Islet precursor cell (in vitro differentiated cells): ENCODE measurements around the gene MCM9.

Experiments used
- DNase-seq: peaks from one replicate; pipeline ENCODE4 v3.0.0-alpha.2; 2018

Gene MCM9

GRCh38 chr6:118860363-118860762, 74.6 kb downstream of the MCM9 start:
- DNase-seq, result no peak

GRCh38 chr6:118859517-118860064, 75.4 kb downstream of the MCM9 start:
- DNase-seq, result no peak

GRCh38 chr6:118856301-118856700, 78.7 kb downstream of the MCM9 start:
- DNase-seq, result no peak

DNA sequence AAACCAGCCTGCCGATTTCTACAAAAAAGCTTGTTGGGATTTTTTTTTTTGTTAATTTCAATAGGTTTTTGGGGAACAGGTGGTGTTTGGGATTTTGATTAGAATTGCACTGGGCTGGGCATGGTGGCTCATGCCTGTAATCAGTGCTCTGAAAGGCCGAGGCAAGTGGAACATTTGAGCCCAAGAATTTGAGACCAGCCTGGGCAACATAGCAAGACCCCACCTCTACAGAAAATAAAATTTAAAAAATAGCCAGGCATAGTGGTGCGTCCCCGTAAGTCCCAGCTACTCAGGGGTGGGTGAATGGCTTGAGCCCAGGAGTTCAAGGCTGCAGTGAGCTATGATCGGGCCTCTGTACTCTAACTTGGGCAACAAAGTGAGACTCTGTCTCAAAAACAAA, 81.6 kb downstream of the MCM9 start:
- no peak for DNase-seq

GRCh38 chr6:118844915-118845314, 90.0 kb downstream of the MCM9 start:
- no peak for DNase-seq

GRCh38 chr6:118843685-118844390, 91.1 kb downstream of the MCM9 start:
- no peak for DNase-seq

DNA sequence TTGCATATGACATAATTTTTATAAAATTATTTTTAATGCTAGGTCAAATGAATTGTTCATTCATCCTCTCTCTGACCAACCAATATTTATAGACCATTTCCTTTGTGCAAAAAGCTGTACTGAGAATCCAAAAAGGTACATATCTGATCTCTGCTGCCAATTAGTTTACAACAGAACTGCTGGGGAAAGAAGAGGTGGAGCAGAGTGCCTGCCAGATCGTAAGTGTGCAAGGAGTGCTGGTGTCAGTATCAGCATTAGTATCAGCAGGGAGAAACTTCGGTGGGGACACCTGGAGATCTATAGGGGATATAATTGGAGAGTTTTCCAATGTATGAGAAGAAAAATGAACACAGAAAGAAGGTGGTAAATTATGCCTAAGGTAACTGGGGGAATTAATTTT, 104.3 kb downstream of the MCM9 start:
- no peak for DNase-seq

DNA sequence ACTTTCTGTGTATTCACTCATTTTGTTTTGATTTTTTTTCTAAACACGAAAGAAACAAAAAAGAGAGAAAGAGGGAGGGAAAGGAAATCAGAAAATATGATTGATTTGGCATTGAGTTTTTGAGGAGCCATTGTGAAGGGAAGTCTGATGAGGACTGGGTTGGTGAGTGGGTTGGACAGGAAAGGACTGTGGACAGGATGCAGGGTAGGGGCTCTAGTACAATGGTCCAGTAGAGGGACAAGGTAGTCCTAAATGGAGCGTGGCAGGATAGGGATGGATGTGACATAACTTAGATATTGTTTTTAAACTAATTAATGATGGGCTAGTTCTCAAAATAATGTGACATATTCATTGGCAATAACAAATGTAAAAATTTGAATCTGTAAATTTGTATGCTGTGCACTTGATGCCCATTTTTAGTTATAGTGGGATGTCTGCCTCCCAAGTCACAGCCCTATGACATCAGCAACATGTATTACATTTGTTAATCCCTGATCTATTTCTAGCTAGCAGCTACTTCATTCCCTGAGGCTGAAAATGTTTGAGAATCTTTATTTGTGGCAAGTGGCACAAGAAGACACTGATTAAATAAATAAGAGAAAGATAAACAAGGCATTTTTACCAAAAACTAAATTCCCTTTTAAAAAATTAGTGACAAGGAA, 105.0 kb downstream of the MCM9 start:
- no peak for DNase-seq

GRCh38 chr6:118826096-118826495, 108.9 kb downstream of the MCM9 start:
- no peak for DNase-seq

GRCh38 chr6:118825661-118826060, 109.3 kb downstream of the MCM9 start:
- no peak for DNase-seq

DNA sequence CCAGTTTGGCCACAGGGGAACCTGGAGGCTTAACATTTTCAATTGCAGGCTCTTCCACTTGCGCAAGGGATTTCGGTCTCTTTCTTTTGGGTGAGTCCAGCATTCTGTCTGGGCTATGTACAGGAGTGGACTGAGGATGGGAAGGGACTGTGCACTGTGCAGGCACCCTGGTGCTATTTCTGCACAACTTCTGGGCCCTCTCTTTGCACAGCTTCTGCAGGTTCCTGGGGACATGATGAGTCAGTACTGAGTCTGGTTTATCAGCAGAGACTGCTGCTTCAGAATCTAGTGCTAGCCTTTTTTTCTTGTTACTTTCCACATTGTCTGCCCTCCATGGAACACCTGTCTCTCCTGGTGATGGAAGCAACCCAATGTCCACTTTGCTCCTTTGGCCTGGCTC, 119.5 kb downstream of the MCM9 start:
- DNase-seq, result no peak

- no peak for DNase-seq
These were observed 121.2 kb downstream of the MCM9 start for GRCh38 chr6:118813775-118814174.

- DNase-seq, result no peak
These were observed 122.0 kb downstream of the MCM9 start for GRCh38 chr6:118812970-118813369.

GRCh38 chr6:118810420-118811027, 124.4 kb downstream of the MCM9 start:
- DNase-seq, result no peak

DNA sequence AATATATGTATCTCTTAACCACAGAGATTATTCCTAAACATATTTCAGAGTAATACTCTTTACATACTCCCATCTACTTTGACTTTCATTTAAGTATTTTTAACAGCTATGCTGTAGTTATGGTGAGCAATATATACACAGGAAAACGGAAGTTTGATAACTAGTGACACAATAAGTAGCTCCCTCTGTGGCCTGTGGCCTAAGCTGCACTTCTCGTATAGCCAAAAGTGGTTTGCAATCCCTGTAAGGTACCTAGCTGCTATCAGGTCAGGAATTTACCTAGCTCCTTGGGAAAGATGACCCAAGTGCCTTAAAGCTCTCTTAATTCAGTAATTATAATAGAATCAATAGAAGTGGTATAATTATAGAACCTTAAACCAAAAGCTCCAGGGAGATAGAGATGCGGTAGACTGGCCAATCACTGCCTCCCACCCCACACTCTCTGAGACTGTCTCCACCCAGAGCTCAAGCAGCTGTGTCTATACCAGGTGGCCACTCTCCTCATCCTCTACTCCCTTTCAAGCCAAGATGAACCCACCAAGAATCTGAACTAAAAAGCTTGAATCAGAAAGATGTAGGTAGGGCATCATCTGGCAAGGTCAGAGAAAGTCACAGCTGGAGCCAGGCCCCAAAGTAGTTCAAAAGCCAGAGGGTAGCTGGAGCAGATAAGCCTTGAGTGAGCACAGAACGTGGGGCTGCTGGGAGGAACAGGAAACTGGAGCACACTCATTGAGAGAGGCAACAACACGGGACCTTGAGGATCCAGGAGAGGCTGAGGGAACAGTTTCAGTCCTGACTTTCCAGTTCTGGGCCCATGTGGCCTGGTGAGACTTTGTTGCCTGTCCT, 125.9 kb downstream of the MCM9 start:
- DNase-seq, result no peak

GRCh38 chr6:118804091-118804490, 130.9 kb downstream of the MCM9 start:
- DNase-seq, result no peak

GRCh38 chr6:118801257-118801656, 133.7 kb downstream of the MCM9 start:
- DNase-seq, result peak; percentile 4

DNA sequence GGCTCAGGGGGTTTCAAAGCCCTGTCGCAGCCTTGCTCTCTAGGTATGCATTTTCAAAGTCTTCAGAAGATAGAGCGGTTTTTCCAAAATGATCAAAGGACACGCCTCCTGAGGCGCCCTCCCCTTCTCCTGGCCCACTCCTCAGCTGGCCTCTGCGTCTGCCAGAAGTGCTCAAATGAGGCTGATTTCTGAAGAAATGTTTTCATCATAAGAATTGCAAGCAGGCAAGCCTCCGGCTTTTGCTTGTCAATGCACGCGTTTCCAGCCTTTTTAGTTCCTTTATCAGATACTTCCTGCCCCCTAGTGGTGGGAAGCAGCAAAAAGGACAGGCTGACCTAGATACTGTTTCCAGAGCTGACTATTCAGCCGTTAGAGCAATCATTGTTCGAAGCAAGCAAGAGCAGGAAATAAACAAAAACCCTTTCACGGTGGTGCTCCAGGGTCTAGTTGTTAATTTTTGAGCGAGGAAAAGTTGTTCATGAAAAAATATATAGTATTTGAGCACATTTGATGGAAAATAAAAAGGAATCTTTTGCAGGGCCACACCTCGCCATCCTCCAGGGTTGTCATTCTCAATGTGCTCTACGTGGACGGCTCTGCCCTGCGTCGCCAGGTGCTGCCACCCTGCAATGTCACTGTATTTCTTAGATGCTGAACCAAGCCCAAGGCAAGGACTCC, 134.4 kb downstream of the MCM9 start:
- peak; percentile 89 for DNase-seq

GRCh38 chr6:118799826-118800225, 135.1 kb downstream of the MCM9 start:
- DNase-seq, result no peak

GRCh38 chr6:118796548-118796947, 138.4 kb downstream of the MCM9 start:
- DNase-seq, result peak; percentile 56

- peak; percentile 20 for DNase-seq
These were observed 143.5 kb downstream of the MCM9 start for GRCh38 chr6:118791499-118791898.

- no peak for DNase-seq
These were observed 145.0 kb downstream of the MCM9 start for GRCh38 chr6:118789954-118790353.
